GM12878 (cell line): ENCODE data around the gene CLNK. TPM values are rescaled to one million over a fixed set of nuclear protein-coding genes. Genes with fewer than 3 reads are reported as not detected.

Source experiments
- ATAC-seq: fragments of 200-7000 bp; cut with Tn5 transposase; 3 replicates; pipeline ENCODE4 v1.9.1; 2020; ENCODE audit warnings: mild to moderate bottlenecking, moderate library complexity
- BruUV-seq: library from RNA; stranded (reverse); fragments of 400-500 nt; replicated peaks from 2 replicates; lab custom pipeline; 2021; lab: Mats Ljungman, UMichigan
- CTCF ChIA-PET: fragments of 300-600 bp; sonication (Branson Sonifier 250); formaldehyde crosslinking; extraction: SDS; loops from one replicate; lab custom pipeline; 2021; ENCODE audit warnings: inconsistent platforms; lab: Yijun Ruan, JAX
- POLR2A ChIA-PET: fragments of 350-600 bp; formaldehyde crosslinking; extraction: SDS; loops from one replicate; lab custom pipeline; 2021; ENCODE audit warnings: inconsistent platforms; lab: Charles Lee
- RAD21 ChIA-PET: fragments of 300-600 bp; sonication (Branson Sonifier 250); formaldehyde crosslinking; loops from one replicate; lab custom pipeline; 2023; ENCODE audit warnings: antibody characterized with exemption; ENCODE audit not compliant: unreplicated experiment; lab: Charles Lee
- SMC1A ChIA-PET: fragments of 300-600 bp; sonication (Branson Sonifier 250); formaldehyde crosslinking; loops from one replicate; lab custom pipeline; 2023; ENCODE audit not compliant: unreplicated experiment, uncharacterized antibody; lab: Charles Lee
- DNase-seq: peaks from one replicate; pipeline ENCODE4 v3.0.0-alpha.2; 2011; ENCODE audit warnings: low read depth, low spot score
- FAIRE-seq: peaks from 3 replicates; lab custom pipeline; 2011; peaks lifted over from hg19 to GRCh38; lab: Jason Lieb, UNC
- H2AFZ ChIP-seq: 2 replicates; pipeline ENCODE4 v1.6.0; 2011; ENCODE audit warnings: low read depth, low read length, control low read depth; ENCODE audit not compliant: control insufficient read depth
- H3K27ac ChIP-seq: 2 replicates; pipeline ENCODE4 v1.5.1; 2011; ENCODE audit warnings: control low read depth; ENCODE audit not compliant: control insufficient read depth, insufficient read depth
- H3K27me3 ChIP-seq, 2 experiments: replicated peaks in 1 of 2; 2 replicates each; pipeline versions ENCODE4 v1.6.0 to v1.6.1; 2011; ENCODE audit warnings: low read length in 1 of 2; ENCODE audit not compliant: control insufficient read depth in 2 of 2, insufficient read depth in 2 of 2
- H3K36me3 ChIP-seq, 2 experiments: 2 replicates each; pipeline ENCODE4 v1.5.1; 2011; ENCODE audit warnings: low read length in 1 of 2; ENCODE audit not compliant: control insufficient read depth in 2 of 2, insufficient read depth in 2 of 2
- H3K4me1 ChIP-seq: 2 replicates; pipeline ENCODE4 v1.6.1; 2011; ENCODE audit warnings: mild to moderate bottlenecking, low read length, moderate library complexity, mixed read lengths; ENCODE audit not compliant: control insufficient read depth, insufficient read depth
- H3K4me2 ChIP-seq: 2 replicates; pipeline ENCODE4 v1.6.0; 2011; ENCODE audit warnings: control low read depth; ENCODE audit not compliant: control insufficient read depth, insufficient read depth
- H3K4me3 ChIP-seq: fragments of 200-600 bp; sonication (generic); 2 replicates; pipeline ENCODE4 v1.5.1; 2016
- H3K79me2 ChIP-seq: 2 replicates; pipeline ENCODE4 v1.6.0; 2011; ENCODE audit warnings: low read length; ENCODE audit not compliant: control insufficient read depth, insufficient read depth
- H3K9ac ChIP-seq: 2 replicates; pipeline ENCODE4 v1.8.0; 2011; ENCODE audit warnings: low read length, control low read depth, mixed read lengths; ENCODE audit not compliant: control insufficient read depth, insufficient read depth
- H3K9me3 ChIP-seq: replicated peaks from 3 replicates; pipeline ENCODE4 v1.5.1; 2011; ENCODE audit warnings: mild to moderate bottlenecking, low read length; ENCODE audit not compliant: control insufficient read depth, insufficient read depth
- H4K20me1 ChIP-seq: 2 replicates; pipeline ENCODE4 v1.6.0; 2011; ENCODE audit not compliant: control insufficient read depth, insufficient read depth
- CBX3 ChIP-seq: fragments of 200-600 bp; sonication (generic); IDR thresholded peaks from 2 replicates; pipeline ENCODE4 v1.6.1; 2016; ENCODE audit warnings: low read depth, borderline replicate concordance
- CHD2 ChIP-seq: IDR thresholded peaks from 2 replicates; pipeline ENCODE4 v1.6.1; 2011; ENCODE audit warnings: low read depth, low read length, improper control_type of control experiment, borderline replicate concordance
- ETV6 ChIP-seq, 2 experiments: fragments of 450-650 bp in 1 of 2; IDR thresholded peaks in 1 of 2; conservative IDR thresholded peaks in 1 of 2; 2 replicates each; pipeline ENCODE4 v1.6.1; 2014; ENCODE audit warnings: antibody characterized with exemption in 1 of 2, borderline replicate concordance in 1 of 2, low read depth in 1 of 2, mild to moderate bottlenecking in 1 of 2, moderate library complexity in 1 of 2
- EZH2 ChIP-seq: IDR thresholded peaks from 2 replicates; pipeline ENCODE4 v1.6.1; 2012; ENCODE audit warnings: low read depth, mild to moderate bottlenecking, control low read depth, inconsistent platforms, low read length, borderline replicate concordance; ENCODE audit not compliant: control insufficient read depth
- IKZF2 ChIP-seq, 2 experiments: fragments of 450-650 bp; IDR thresholded peaks; 2 replicates each; pipeline ENCODE4 v1.6.1; 2017; ENCODE audit warnings: mild to moderate bottlenecking in 2 of 2, moderate library complexity in 2 of 2
- KDM1A ChIP-seq: fragments of 200-600 bp; sonication (generic); IDR thresholded peaks from 2 replicates; pipeline ENCODE4 v1.6.1; 2016; ENCODE audit warnings: borderline replicate concordance
- PAX8 ChIP-seq: fragments of 450-650 bp; IDR thresholded peaks from 2 replicates; pipeline ENCODE4 v1.6.1; 2017; ENCODE audit warnings: mild to moderate bottlenecking, moderate library complexity
- POLR2AphosphoS2 ChIP-seq: IDR thresholded peaks from 2 replicates; pipeline ENCODE4 v1.6.1; 2011; ENCODE audit warnings: low read depth, mild to moderate bottlenecking, low read length, improper control_type of control experiment, moderate library complexity
- POLR2AphosphoS5 ChIP-seq: IDR thresholded peaks from 2 replicates; pipeline ENCODE4 v1.6.1; 2011; ENCODE audit warnings: mild to moderate bottlenecking, low read length, inconsistent platforms
- RB1 ChIP-seq: fragments of 450-650 bp; formaldehyde crosslinking; IDR thresholded peaks from 2 replicates; pipeline ENCODE4 v1.6.1; 2017; ENCODE audit warnings: mild to moderate bottlenecking, borderline replicate concordance
- SP1 ChIP-seq: IDR thresholded peaks from one replicate; pipeline ENCODE4 v1.6.1; 2011; ENCODE audit warnings: low read depth, low read length
- SREBF2 ChIP-seq: IDR thresholded peaks from 2 replicates; pipeline ENCODE4 v1.6.1; 2012; ENCODE audit warnings: mild to moderate bottlenecking, low read length
- TARDBP ChIP-seq: IDR thresholded peaks from 2 replicates; pipeline ENCODE4 v1.6.1; 2016; ENCODE audit warnings: borderline replicate concordance
- TCF12 ChIP-seq: IDR thresholded peaks from 2 replicates; pipeline ENCODE4 v1.6.1; 2011; ENCODE audit warnings: low read depth, mild to moderate bottlenecking, low read length
- WGBS: methylation state at CpG from one replicate; pipeline ENCODE4 v1.1.6; 2016; ENCODE audit warnings: low lambda C conversion rate; ENCODE audit not compliant: insufficient replicate concordance, insufficient coverage; ENCODE audit errors: missing lambda C conversion rate; 5-methylcytosine and 5-hydroxymethylcytosine counted together
- in situ Hi-C: fragments of 300-500 bp; cut with MboI; formaldehyde crosslinking; loops from 9 replicates; pipeline ENCODE4 v1.14.3; 2018; ENCODE audit warnings: mixed read lengths
- intact Hi-C: fragments of 100-400 bp; cut with micrococcal nuclease; formaldehyde crosslinking; loops from one replicate; pipeline ENCODE4 v1.14.2; 2022; ENCODE audit not compliant: unreplicated experiment
- polyA plus RNA-seq, 11 experiments: library from polyadenylated mRNA; depleted of rRNA in 4 of 11; unstranded in 6 of 11; stranded (reverse) in 5 of 11; fragments of >200 nt; fragmentation: Nextera tagmentation in 4 of 11; fragmentation: Illumina TruSeq in 1 of 11; extraction: Ambion mirVana in 4 of 11; extraction: Trizol in 1 of 11; gene quantifications; 1 replicate in 1 of 11; 2 replicates in 10 of 11; pipeline versions ENCODE4 v1.2.1 to v1.2.3, GENCODE V29; 2011 to 2016; ENCODE audit warnings: inconsistent platforms in 2 of 11, missing spikeins in 2 of 11, low read depth in 1 of 11
- total RNA-seq, 4 experiments: library from RNA; depleted of rRNA in 3 of 4; stranded (reverse); fragments of >200 nt in 3 of 4; fragmentation: Illumina TruSeq in 1 of 4; extraction: Trizol in 1 of 4; gene quantifications; 2 replicates each; pipeline versions ENCODE4 v1.2.1 to v1.2.3, GENCODE V29; 2013 to 2021
- TF ChIP-seq, protein P1 (sequence below): IDR thresholded peaks from 2 replicates; pipeline ENCODE4 v1.6.1; 2011; ENCODE audit warnings: low read depth, low read length, improper control_type of control experiment, borderline replicate concordance
- TF ChIP-seq, protein P2 (sequence below): fragments of 450-650 bp; IDR thresholded peaks from 2 replicates; pipeline ENCODE4 v1.6.1; 2016; ENCODE audit warnings: mild to moderate bottlenecking
- TF ChIP-seq, protein P3 (sequence below): fragments of 450-650 bp; IDR thresholded peaks from 2 replicates; pipeline ENCODE4 v1.6.1; 2017; ENCODE audit warnings: mild to moderate bottlenecking, moderate library complexity
- TF ChIP-seq, protein P4 (sequence below): IDR thresholded peaks from 2 replicates; pipeline ENCODE4 v1.6.1; 2011; ENCODE audit warnings: low read depth, mild to moderate bottlenecking, low read length, moderate library complexity, borderline replicate concordance; ENCODE audit errors: extremely low read depth

Gene CLNK
- total and polyA plus RNA-seq, 10 of the 15 experiments (the other 5 are each of a cell fraction or from before 2014, with no cell fraction given), result 2.1 to 14.3 (median 2.7) TPM

DNA sequence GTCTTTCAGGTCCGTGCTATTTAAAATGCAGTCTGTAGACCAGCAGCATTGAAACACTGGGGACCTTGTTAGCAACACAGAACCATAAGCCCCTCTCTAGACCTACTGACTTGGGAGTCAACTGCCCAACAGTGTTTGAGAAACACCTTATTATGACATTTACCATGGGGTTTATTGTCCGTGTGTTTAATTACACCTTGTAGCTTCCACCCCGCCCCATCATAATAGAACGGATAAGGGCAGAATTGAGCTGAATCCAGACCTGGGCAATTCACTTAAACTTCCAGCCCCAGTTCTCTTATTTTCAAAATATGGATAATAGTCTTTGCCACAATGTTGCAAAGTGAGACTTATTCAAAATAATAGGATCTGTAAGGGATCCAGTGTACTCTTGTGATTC is 30.6 kb upstream of the CLNK start:
- ChIA-PET POLR2A (no interaction called here), RAD21 (no interaction called here), SMC1A (interaction anchor here (0.9 to 1.6 kb wide), 5 partner anchors 11 to 93 kb away, joined by 3 to 5 read pairs (median 3); no protein-coding TSS in a partner anchor), CTCF (interaction anchor here (1.3 kb wide), 1 partner anchor 93 kb away, joined by 3 read pairs; no protein-coding TSS in a partner anchor)
- WGBS, result 52% methylated on average over 4 of the region's 4 CpGs
- no peak for TF ChIP-seq RB1
- no peak for TF ChIP-seq SP1
- TF ChIP-seq, protein P1, sequence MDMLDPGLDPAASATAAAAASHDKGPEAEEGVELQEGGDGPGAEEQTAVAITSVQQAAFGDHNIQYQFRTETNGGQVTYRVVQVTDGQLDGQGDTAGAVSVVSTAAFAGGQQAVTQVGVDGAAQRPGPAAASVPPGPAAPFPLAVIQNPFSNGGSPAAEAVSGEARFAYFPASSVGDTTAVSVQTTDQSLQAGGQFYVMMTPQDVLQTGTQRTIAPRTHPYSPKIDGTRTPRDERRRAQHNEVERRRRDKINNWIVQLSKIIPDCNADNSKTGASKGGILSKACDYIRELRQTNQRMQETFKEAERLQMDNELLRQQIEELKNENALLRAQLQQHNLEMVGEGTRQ, result no peak
- no peak for TF ChIP-seq POLR2AphosphoS2
- TF ChIP-seq, protein P2, sequence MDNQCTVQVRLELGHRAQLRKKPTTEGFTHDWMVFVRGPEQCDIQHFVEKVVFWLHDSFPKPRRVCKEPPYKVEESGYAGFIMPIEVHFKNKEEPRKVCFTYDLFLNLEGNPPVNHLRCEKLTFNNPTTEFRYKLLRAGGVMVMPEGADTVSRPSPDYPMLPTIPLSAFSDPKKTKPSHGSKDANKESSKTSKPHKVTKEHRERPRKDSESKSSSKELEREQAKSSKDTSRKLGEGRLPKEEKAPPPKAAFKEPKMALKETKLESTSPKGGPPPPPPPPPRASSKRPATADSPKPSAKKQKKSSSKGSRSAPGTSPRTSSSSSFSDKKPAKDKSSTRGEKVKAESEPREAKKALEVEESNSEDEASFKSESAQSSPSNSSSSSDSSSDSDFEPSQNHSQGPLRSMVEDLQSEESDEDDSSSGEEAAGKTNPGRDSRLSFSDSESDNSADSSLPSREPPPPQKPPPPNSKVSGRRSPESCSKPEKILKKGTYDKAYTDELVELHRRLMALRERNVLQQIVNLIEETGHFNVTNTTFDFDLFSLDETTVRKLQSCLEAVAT, result no peak
- TF ChIP-seq EZH2, result no peak
- no peak for TF ChIP-seq SREBF2
- no peak for TF ChIP-seq TCF12
- no peak for TF ChIP-seq KDM1A
- TF ChIP-seq, protein P3, sequence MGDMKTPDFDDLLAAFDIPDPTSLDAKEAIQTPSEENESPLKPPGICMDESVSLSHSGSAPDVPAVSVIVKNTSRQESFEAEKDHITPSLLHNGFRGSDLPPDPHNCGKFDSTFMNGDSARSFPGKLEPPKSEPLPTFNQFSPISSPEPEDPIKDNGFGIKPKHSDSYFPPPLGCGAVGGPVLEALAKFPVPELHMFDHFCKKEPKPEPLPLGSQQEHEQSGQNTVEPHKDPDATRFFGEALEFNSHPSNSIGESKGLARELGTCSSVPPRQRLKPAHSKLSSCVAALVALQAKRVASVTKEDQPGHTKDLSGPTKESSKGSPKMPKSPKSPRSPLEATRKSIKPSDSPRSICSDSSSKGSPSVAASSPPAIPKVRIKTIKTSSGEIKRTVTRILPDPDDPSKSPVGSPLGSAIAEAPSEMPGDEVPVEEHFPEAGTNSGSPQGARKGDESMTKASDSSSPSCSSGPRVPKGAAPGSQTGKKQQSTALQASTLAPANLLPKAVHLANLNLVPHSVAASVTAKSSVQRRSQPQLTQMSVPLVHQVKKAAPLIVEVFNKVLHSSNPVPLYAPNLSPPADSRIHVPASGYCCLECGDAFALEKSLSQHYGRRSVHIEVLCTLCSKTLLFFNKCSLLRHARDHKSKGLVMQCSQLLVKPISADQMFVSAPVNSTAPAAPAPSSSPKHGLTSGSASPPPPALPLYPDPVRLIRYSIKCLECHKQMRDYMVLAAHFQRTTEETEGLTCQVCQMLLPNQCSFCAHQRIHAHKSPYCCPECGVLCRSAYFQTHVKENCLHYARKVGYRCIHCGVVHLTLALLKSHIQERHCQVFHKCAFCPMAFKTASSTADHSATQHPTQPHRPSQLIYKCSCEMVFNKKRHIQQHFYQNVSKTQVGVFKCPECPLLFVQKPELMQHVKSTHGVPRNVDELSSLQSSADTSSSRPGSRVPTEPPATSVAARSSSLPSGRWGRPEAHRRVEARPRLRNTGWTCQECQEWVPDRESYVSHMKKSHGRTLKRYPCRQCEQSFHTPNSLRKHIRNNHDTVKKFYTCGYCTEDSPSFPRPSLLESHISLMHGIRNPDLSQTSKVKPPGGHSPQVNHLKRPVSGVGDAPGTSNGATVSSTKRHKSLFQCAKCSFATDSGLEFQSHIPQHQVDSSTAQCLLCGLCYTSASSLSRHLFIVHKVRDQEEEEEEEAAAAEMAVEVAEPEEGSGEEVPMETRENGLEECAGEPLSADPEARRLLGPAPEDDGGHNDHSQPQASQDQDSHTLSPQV, result no peak
- no peak for TF ChIP-seq POLR2AphosphoS5
- no peak for TF ChIP-seq CHD2
- no peak for TF ChIP-seq CBX3
- TF ChIP-seq, protein P4, sequence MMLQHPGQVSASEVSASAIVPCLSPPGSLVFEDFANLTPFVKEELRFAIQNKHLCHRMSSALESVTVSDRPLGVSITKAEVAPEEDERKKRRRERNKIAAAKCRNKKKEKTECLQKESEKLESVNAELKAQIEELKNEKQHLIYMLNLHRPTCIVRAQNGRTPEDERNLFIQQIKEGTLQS, result no peak
- no peak for TF ChIP-seq IKZF2 (IDR thresholded peaks at IDR 0.05)
- TF ChIP-seq TARDBP, result no peak
- TF ChIP-seq ETV6 (conservative IDR thresholded peaks at IDR 0.05 in 1 of 2, IDR thresholded peaks at IDR 0.05 in 1 of 2; ENCODE audit: borderline replicate concordance in 1 of 2, low read depth in 1 of 2), result no peak
- no peak for TF ChIP-seq PAX8
- ATAC-seq (no peak), FAIRE-seq (no peak), DNase-seq (no peak)
- Histone ChIP-seq H3K36me3 (no peaks in the 10 kb centered on the region), H3K27me3 (no peaks in the 10 kb centered on the region), H3K4me3 (no peak overlapping the region), H3K9ac (no peak overlapping the region), H3K9me3 (peaks cover 6% of the 10 kb centered on the region; the same call in 2 of the 3 replicates), H3K4me2 (no peak overlapping the region), H3K4me1 (no peaks in the 10 kb centered on the region), H3K79me2 (no peaks in the 10 kb centered on the region), H2AFZ (no peak overlapping the region), H4K20me1 (no peaks in the 10 kb centered on the region), H3K27ac (no peak overlapping the region)
- BruUV-seq, result no TSS peak
- in situ Hi-C loops, result no loop called here
- intact Hi-C loops, result no loop called here
